Activated T-helper 1 cell treated with Interleukin-2 at 50 U/mL for 16 hours (primary cell): ENCODE results near the gene NPM3.
"Not testable (repeated sequence)": the region's sequence is repeated elsewhere in the genome, so short reads cannot be mapped to it uniquely, and the experiment has no call there.

ENCODE experiments used
- DNase-seq: peaks from one replicate; pipeline ENCODE4 v3.0.0-alpha.2; 2020; ENCODE audit warnings: low read depth

NPM3 gene

GRCh38 chr10:101803511-101803910 is 20.3 kb upstream of the NPM3 start:
- no peak for DNase-seq

DNA sequence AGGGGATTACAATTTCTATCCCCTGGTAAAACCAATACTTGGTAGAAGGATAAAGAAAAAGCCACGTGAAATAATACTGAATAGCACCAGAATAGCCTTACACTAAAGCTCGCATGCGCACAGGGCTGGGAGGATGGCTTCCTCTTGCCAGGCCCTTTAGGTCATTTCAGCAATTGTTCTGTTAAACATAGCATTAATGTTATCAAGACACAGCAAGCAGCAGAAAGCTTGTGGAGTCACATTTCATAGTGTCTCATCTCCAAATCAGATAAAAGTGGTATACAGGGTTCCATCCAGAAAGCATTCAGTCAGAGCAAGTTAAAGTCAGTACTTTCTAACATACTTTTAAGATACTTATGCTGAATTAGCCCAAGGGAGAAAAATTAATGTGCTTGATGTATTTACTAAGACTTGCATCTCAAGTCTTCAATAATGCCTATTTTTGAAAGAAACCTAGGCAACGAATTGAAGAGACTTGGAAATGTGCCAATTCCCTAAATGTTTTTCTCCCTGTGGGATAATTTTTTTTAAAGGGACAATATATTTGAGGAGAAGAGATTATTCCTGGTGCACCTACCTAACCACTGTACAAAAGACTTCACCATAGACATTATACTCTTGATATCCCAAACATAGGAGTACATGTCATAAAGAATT is 14.3 kb upstream of the NPM3 start:
- no peak for DNase-seq

- no peak for DNase-seq
Measured at GRCh38 chr10:101793526-101793925, 10.3 kb upstream of the NPM3 start.

DNA sequence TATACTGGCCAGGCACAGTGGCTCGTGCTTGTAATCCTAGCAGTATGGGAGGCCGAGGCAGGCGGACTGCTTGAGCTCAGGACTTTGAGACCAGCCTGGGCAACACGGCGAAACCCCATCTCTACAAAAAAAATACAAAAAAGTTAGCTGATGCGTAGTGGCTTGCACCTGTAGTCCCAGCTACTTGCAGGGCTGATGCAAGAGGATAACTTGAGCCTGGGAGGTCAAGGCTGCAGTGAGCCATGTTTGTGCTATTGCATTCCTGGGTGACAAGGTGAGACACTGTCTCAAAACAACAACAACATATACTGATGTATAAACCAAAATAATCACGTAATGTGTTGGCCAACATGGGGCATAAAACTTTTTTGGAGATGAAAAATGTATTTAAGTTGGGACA is 6.4 kb upstream of the NPM3 start:
- DNase-seq: no peak

- DNase-seq: not testable (repeated sequence)
Measured at GRCh38 chr10:101789231-101789630, 6.0 kb upstream of the NPM3 start.

DNA sequence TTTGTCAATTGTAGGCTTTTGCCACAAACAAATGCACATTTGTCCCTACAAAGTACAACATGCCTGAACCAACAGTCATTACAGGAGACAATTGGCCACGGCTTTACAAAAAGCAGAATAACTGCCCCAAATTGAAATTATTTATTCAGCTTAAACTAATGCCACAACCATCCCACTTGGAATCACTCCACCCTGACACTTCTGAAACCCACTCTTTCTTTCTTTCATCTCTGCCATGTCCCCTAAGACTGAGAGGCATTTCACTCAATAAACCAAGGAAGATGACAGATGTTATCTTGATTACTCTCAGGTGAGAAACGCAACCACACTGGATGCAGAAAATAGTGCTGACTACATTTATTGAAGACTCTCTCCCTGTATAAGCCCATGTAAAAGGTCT is 2.6 kb upstream of the NPM3 start:
- no peak for DNase-seq

GRCh38 chr10:101784558-101784957 is 1.3 kb upstream of the NPM3 start:
- no peak for DNase-seq

DNA sequence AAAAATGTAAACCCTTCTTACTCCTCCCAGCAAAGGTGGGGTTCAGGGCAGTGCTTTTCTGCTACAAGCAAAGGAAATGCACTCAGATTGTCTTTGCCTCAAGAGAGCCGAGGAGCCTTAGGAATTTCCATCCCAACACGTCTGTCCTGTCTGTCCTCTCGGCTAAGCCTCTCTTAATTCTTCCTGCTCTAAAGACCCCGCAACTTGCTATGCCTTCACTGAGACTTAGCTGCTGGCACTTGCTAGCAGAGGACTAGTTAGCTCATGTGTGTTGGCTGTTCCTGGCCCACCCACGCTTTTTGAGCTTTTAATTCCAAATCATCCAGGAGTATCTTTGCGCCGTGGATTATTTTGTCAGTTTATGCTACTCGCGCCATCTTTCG is 481 bp upstream of the NPM3 start:
- DNase-seq: no peak

- no peak for DNase-seq
Measured at GRCh38 chr10:101781984-101782810, 1.0 kb downstream of the NPM3 start.

- DNase-seq: no peak
Measured at GRCh38 chr10:101781655-101781983, 1.6 kb downstream of the NPM3 start.

GRCh38 chr10:101780818-101781654 is 2.2 kb downstream of the NPM3 start:
- peak; percentile 57 for DNase-seq

DNA sequence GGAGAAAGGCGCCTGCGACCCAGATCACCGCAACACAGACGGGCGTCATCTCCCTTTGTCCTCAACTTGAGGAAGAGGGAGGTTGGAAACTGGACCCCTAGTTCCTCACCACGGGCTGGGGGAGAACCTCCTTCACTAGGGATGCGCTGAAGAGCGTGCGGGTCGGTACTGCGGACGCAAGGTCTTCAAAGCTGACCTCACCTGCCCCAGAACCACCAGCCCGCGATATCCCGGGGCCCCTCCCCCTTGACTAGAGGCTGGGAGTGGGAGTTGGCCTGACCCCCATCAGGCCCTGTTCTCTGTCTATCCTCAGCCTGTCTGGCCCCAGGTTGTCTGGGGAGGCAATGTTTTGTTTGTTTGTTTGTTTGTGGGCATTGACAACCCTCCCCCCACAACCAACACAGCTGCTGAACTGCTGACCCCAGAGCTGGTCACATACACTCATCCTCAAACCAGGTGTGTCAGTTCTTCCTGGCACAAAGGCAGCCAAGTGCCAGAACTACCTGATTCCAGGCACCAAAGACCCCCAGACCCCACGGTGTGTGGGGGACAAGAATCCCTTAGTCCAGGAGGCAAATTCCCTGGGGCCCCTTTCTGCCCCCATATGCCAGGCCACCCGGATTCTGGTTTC is 2.9 kb downstream of the NPM3 start:
- DNase-seq: no peak

GRCh38 chr10:101779544-101780186 is 3.6 kb downstream of the NPM3 start:
- peak; percentile 71 for DNase-seq

- no peak for DNase-seq
Measured at GRCh38 chr10:101778781-101779543, 4.3 kb downstream of the NPM3 start.

GRCh38 chr10:101778151-101778780 is 5.0 kb downstream of the NPM3 start:
- no peak for DNase-seq

- DNase-seq: no peak
Measured at GRCh38 chr10:101777619-101778145, 5.6 kb downstream of the NPM3 start.

DNA sequence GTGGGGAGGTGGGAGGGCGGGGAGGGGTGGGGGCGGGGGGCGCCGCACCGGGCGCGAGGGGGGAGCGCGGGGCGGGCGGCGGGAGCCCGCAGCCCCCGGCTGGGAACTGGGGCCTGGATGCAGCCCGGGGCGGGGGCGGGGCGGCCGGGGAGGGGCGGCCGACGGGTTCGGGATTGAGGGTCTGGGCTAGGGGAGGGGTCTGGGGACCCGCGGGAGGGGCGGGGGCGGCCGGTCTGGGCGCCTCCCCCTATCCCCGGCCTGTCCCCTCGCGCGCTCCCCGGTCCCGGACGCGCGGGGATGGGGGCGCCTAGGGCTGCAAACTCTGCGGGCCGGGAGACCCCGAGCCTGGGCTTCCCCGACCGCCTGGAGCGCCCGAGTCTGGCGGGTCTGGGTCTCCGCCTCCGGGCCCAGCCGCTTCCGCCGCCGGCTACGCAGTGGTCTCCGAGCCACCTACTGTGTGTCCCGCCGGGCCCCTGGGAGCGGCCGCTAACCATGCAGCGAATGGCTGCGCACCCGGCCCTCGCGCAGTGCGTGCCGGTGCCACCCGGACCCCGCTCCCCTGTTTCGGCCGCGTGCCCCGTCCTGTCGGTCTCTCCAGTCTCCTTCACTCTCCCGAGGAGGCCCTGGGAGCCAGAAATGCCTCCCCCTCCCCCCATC is 7.0 kb downstream of the NPM3 start:
- no peak for DNase-seq

DNA sequence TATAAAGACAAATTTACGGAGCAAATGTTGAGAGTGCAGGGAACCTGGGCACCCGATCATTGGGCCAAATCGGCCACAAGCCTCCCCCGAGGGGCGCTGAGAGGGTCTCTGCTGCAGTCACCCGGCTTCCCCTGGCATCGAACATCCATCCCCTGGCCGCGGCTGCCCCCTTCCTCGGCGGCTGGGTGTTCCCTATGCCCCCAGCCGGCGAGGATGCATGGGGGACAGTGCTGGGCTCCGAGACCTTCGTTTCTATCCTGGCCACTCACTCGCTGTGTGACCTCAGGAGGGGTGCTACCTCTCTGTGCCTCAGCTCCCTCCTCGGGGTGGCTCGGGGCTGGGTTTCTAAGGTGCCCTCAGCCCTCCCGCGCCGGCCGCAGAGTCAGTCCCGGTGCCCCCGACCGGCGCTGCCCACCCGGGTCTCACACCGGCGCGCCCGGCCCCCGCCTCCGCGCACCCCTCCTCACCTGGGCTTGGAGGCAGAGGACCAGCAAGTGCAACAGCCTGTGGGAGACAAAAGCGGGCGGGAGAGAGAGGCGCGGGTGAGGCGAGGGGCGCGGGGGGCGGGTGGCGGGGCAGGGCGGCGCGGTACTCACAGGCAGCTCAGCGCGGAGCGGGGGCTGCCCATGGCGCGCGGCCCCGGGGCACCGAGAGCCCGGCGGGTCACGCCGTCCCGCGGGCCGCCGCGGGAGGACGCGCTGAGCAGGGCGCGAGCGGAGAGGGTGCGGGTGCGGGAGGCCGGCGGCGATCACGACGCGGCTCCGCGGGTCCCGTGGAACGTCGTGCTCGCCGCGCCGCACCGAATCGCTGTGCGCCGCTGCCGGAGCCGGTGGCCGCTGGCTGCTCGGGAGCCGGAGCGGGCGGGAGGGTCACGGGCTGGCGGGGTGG is 7.7 kb downstream of the NPM3 start, which contains the start of gene FGF8:
Gene FGF8 (minus strand): TSS at position 842 of the 888 bp plus-strand sequence. CDS start 214 bp downstream, at position 628.
- DNase-seq: no peak
